ENCODE measurements around the gene AKAIN1. TPM values are rescaled to one million over a fixed set of nuclear protein-coding genes. Genes with fewer than 3 reads are reported as not detected.

Gene AKAIN1
- total RNA-seq, 2 experiments from 2014 or later = not detected

GRCh38 chr18:5155218-5155906, 41.7 kb downstream of the AKAIN1 start:
- H3K79me2 ChIP-seq (ENCODE audit: insufficient read depth, low read depth, low read length) = no peaks in the 10 kb centered on the region

GRCh38 chr18:5152343-5153020, 44.6 kb downstream of the AKAIN1 start:
- TF ChIP-seq CTCF (conservative IDR thresholded peaks at IDR 0.05; ENCODE audit: low read length) = no peak
- TF ChIP-seq EZH2phosphoT487 (IDR thresholded peaks at IDR 0.05; ENCODE audit: borderline replicate concordance, low read depth, low read length) = no peak
- intact Hi-C loops (cut with micrococcal nuclease; ENCODE audit: unreplicated experiment) = no loop called here
- POLR2A ChIA-PET = interaction anchor here (0.6 kb wide), 1 partner anchor 349 kb away, joined by 3 read pairs; no protein-coding TSS in a partner anchor

More at GRCh38 chr18:5155218-5155906, 41.7 kb downstream of the AKAIN1 start:
- POLR2A ChIA-PET = interaction anchor here (2.0 kb wide), 1 partner anchor 13 kb away, joined by 11 read pairs; no protein-coding TSS in a partner anchor
- no peak overlapping the region for H3K4me2 ChIP-seq (ENCODE audit: low read length)
- TF ChIP-seq EZH2phosphoT487 (IDR thresholded peaks at IDR 0.05; ENCODE audit: borderline replicate concordance, low read depth, low read length) (no peak), CTCF (conservative IDR thresholded peaks at IDR 0.05; ENCODE audit: low read length) (no peak)
- H3K9me2 ChIP-seq (ENCODE audit: insufficient read depth, low read length) = no peaks in the 10 kb centered on the region
- no peaks in the 10 kb centered on the region for H4K20me1 ChIP-seq (ENCODE audit: insufficient read depth, low read length)
- no peaks in the 10 kb centered on the region for H3K9me3 ChIP-seq (ENCODE audit: low read length)
- no peak overlapping the region for H2AFZ ChIP-seq (ENCODE audit: low read length)
- intact Hi-C loops (cut with micrococcal nuclease; ENCODE audit: unreplicated experiment) = no loop called here
- H3K27ac ChIP-seq (ENCODE audit: low read depth, low read length, poor library complexity, severe bottlenecking) = no peak overlapping the region
- H3K4me1 ChIP-seq (ENCODE audit: insufficient read depth, low read length, poor library complexity, severe bottlenecking) = peaks cover 19% of the 10 kb centered on the region
- H3K4me3 ChIP-seq (ENCODE audit: low read depth, low read length, poor library complexity, severe bottlenecking) = no peak overlapping the region
- no peak for DNase-seq (ENCODE audit: low spot score)
- CTCF ChIA-PET (ENCODE audit: unreplicated experiment) = no interaction called here
- BruUV-seq (replicated peaks) = no TSS peak
- H3K36me3 ChIP-seq (ENCODE audit: insufficient read depth, low read length) = no peaks in the 10 kb centered on the region

GRCh38 chr18:5150894-5151293, 46.2 kb downstream of the AKAIN1 start:
- no peak for DNase-seq (ENCODE audit: low spot score)
- TF ChIP-seq CTCF (conservative IDR thresholded peaks at IDR 0.05; ENCODE audit: low read length) (no peak), EZH2phosphoT487 (IDR thresholded peaks at IDR 0.05; ENCODE audit: borderline replicate concordance, low read depth, low read length) (no peak)
- BruUV-seq (replicated peaks) = no TSS peak
- Histone ChIP-seq H3K4me2 (ENCODE audit: low read length) (no peak overlapping the region), H3K4me1 (ENCODE audit: insufficient read depth, low read length, poor library complexity, severe bottlenecking) (no peaks in the 10 kb centered on the region), H3K27ac (ENCODE audit: low read depth, low read length, poor library complexity, severe bottlenecking) (no peak overlapping the region), H2AFZ (ENCODE audit: low read length) (no peak overlapping the region), H3K36me3 (ENCODE audit: insufficient read depth, low read length) (no peaks in the 10 kb centered on the region), H4K20me1 (ENCODE audit: insufficient read depth, low read length) (no peaks in the 10 kb centered on the region), H3K9me2 (ENCODE audit: insufficient read depth, low read length) (no peaks in the 10 kb centered on the region), H3K9me3 (ENCODE audit: low read length) (no peaks in the 10 kb centered on the region), H3K4me3 (ENCODE audit: low read depth, low read length, poor library complexity, severe bottlenecking) (no peak overlapping the region), H3K79me2 (ENCODE audit: insufficient read depth, low read depth, low read length) (no peaks in the 10 kb centered on the region)
- POLR2A ChIA-PET = interaction anchor here (0.6 kb wide), 1 partner anchor 12 kb away, joined by 3 read pairs; no protein-coding TSS in a partner anchor
- intact Hi-C loops (cut with micrococcal nuclease; ENCODE audit: unreplicated experiment) = no loop called here
- CTCF ChIA-PET (ENCODE audit: unreplicated experiment) = no interaction called here

More at GRCh38 chr18:5152343-5153020, 44.6 kb downstream of the AKAIN1 start:
- H2AFZ ChIP-seq (ENCODE audit: low read length) = no peak overlapping the region
- H3K36me3 ChIP-seq (ENCODE audit: insufficient read depth, low read length) = no peaks in the 10 kb centered on the region
- H3K4me1 ChIP-seq (ENCODE audit: insufficient read depth, low read length, poor library complexity, severe bottlenecking) = no peaks in the 10 kb centered on the region
- H4K20me1 ChIP-seq (ENCODE audit: insufficient read depth, low read length) = no peaks in the 10 kb centered on the region
- H3K9me3 ChIP-seq (ENCODE audit: low read length) = no peaks in the 10 kb centered on the region
- no peak overlapping the region for H3K27ac ChIP-seq (ENCODE audit: low read depth, low read length, poor library complexity, severe bottlenecking)
- no TSS peak for BruUV-seq (replicated peaks)
- no peaks in the 10 kb centered on the region for H3K79me2 ChIP-seq (ENCODE audit: insufficient read depth, low read depth, low read length)
- no peaks in the 10 kb centered on the region for H3K9me2 ChIP-seq (ENCODE audit: insufficient read depth, low read length)
- no peak overlapping the region for H3K4me2 ChIP-seq (ENCODE audit: low read length)
- no peak overlapping the region for H3K4me3 ChIP-seq (ENCODE audit: low read depth, low read length, poor library complexity, severe bottlenecking)
- DNase-seq (ENCODE audit: low spot score) = no peak
- CTCF ChIA-PET (ENCODE audit: unreplicated experiment) = no interaction called here
